H1 (cell line): Measurements from ENCODE around the gene RNF182. TPM values are rescaled to one million over a fixed set of nuclear protein-coding genes. Genes with fewer than 3 reads are reported as not detected.

ENCODE experiments used
- ASH2L ChIP-seq: fragments of 200-600, 300-600 bp; sonication (generic); IDR thresholded peaks from one replicate; pipeline ENCODE4 v1.7.1; 2017; ENCODE audit warnings: low read length
- BACH1 ChIP-seq: IDR thresholded peaks from 2 replicates; pipeline ENCODE4 v1.6.1; 2012; ENCODE audit warnings: low read length, improper control_type of control experiment
- CEBPB ChIP-seq: IDR thresholded peaks from 2 replicates; pipeline ENCODE4 v1.6.1; 2012; ENCODE audit warnings: low read depth, low read length
- EGR1 ChIP-seq: IDR thresholded peaks from 2 replicates; pipeline ENCODE4 v1.6.1; 2011; ENCODE audit warnings: low read depth, low read length, borderline replicate concordance
- HDAC2 ChIP-seq, 2 experiments: fragments of 300-600 bp in 1 of 2; sonication (generic) in 1 of 2; IDR thresholded peaks; 2 replicates each; pipeline ENCODE4 v1.6.1; 2011 to 2012; ENCODE audit warnings: low read depth in 2 of 2, low read length in 2 of 2, mild to moderate bottlenecking in 2 of 2, moderate library complexity in 2 of 2, borderline replicate concordance in 1 of 2, inconsistent platforms in 1 of 2
- JUND ChIP-seq: IDR thresholded peaks from 2 replicates; pipeline ENCODE4 v1.6.1; 2011; ENCODE audit warnings: mild to moderate bottlenecking, improper control_type of control experiment, low read length
- KDM1A ChIP-seq: fragments of 200-600, 300-600 bp; sonication (generic); IDR thresholded peaks from 2 replicates; pipeline ENCODE4 v1.7.1; 2016; ENCODE audit warnings: mild to moderate bottlenecking, low read length, borderline replicate concordance
- KDM5A ChIP-seq: fragments of 200-600 bp; IDR thresholded peaks from 2 replicates; pipeline ENCODE4 v1.7.1; 2012; ENCODE audit warnings: mild to moderate bottlenecking, low read length, inconsistent platforms, mixed read lengths
- MAFK ChIP-seq: IDR thresholded peaks from 2 replicates; pipeline ENCODE4 v1.6.1; 2012; ENCODE audit warnings: low read depth, mild to moderate bottlenecking, improper control_type of control experiment, low read length
- RBBP5 ChIP-seq: IDR thresholded peaks from 2 replicates; pipeline ENCODE4 v1.7.1; 2012; ENCODE audit warnings: low read depth, mild to moderate bottlenecking, inconsistent platforms, low read length, moderate library complexity, borderline replicate concordance
- SRF ChIP-seq: IDR thresholded peaks from 2 replicates; pipeline ENCODE4 v1.6.1; 2011; ENCODE audit warnings: mild to moderate bottlenecking, low read depth, low read length, moderate library complexity
- TEAD4 ChIP-seq: IDR thresholded peaks from 2 replicates; pipeline ENCODE4 v1.6.1; 2012; ENCODE audit warnings: low read depth, low read length, inconsistent platforms, mixed read lengths
- polyA plus RNA-seq, 7 experiments: library from polyadenylated mRNA; depleted of rRNA in 3 of 7; stranded (reverse) in 5 of 7; unstranded in 2 of 7; fragments of >200 nt in 5 of 7; fragments of 200-250 nt in 2 of 7; gene quantifications; 1 replicate in 5 of 7; 2 replicates in 1 of 7; 4 replicates in 1 of 7; pipeline versions ENCODE4 v1.2.1 to v1.2.3, GENCODE V29; 2011 to 2013; ENCODE audit warnings: missing spikeins in 2 of 7, mixed read lengths in 2 of 7
- total RNA-seq: library from RNA; stranded (reverse); fragmentation: NEBNext Ultra II Directional; extraction: Animal tissue kit (Norgen Biotek cat#: 25700); gene quantifications from 2 replicates; pipeline ENCODE4 v1.2.1, GENCODE V29; 2021
- TF ChIP-seq, protein P1 (sequence below): fragments of 300-600 bp; sonication (generic); IDR thresholded peaks from 2 replicates; pipeline ENCODE4 v1.7.1; 2012; ENCODE audit warnings: low read length, moderate library complexity, mild to moderate bottlenecking, inconsistent platforms; ENCODE audit not compliant: insufficient replicate concordance

RNF182 gene
- total and polyA plus RNA-seq, 2 of the 8 experiments (the other 6 are each of a cell fraction or from before 2014, with no cell fraction given) = 6.2 to 10.7 TPM

DNA sequence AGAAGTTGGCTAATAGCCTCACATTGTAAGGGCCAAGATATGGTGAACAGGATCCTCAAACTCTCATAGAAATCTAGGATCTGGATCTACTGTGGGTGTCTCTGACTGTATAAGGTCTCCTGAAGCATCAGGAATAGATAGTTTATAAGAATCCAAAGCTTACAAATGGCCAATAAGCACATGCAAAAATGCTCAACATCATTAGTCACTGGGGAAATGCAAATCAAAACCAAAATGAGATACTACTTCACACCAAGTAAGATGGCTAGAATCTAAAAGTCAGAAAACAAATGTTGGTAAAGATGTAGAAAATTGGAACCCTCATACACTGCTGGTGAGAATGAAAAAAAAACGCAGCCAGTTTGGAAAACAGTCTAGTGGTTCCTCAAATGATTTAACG lies 14.3 kb upstream of the RNF182 start (continued):
- TF ChIP-seq, protein P1, sequence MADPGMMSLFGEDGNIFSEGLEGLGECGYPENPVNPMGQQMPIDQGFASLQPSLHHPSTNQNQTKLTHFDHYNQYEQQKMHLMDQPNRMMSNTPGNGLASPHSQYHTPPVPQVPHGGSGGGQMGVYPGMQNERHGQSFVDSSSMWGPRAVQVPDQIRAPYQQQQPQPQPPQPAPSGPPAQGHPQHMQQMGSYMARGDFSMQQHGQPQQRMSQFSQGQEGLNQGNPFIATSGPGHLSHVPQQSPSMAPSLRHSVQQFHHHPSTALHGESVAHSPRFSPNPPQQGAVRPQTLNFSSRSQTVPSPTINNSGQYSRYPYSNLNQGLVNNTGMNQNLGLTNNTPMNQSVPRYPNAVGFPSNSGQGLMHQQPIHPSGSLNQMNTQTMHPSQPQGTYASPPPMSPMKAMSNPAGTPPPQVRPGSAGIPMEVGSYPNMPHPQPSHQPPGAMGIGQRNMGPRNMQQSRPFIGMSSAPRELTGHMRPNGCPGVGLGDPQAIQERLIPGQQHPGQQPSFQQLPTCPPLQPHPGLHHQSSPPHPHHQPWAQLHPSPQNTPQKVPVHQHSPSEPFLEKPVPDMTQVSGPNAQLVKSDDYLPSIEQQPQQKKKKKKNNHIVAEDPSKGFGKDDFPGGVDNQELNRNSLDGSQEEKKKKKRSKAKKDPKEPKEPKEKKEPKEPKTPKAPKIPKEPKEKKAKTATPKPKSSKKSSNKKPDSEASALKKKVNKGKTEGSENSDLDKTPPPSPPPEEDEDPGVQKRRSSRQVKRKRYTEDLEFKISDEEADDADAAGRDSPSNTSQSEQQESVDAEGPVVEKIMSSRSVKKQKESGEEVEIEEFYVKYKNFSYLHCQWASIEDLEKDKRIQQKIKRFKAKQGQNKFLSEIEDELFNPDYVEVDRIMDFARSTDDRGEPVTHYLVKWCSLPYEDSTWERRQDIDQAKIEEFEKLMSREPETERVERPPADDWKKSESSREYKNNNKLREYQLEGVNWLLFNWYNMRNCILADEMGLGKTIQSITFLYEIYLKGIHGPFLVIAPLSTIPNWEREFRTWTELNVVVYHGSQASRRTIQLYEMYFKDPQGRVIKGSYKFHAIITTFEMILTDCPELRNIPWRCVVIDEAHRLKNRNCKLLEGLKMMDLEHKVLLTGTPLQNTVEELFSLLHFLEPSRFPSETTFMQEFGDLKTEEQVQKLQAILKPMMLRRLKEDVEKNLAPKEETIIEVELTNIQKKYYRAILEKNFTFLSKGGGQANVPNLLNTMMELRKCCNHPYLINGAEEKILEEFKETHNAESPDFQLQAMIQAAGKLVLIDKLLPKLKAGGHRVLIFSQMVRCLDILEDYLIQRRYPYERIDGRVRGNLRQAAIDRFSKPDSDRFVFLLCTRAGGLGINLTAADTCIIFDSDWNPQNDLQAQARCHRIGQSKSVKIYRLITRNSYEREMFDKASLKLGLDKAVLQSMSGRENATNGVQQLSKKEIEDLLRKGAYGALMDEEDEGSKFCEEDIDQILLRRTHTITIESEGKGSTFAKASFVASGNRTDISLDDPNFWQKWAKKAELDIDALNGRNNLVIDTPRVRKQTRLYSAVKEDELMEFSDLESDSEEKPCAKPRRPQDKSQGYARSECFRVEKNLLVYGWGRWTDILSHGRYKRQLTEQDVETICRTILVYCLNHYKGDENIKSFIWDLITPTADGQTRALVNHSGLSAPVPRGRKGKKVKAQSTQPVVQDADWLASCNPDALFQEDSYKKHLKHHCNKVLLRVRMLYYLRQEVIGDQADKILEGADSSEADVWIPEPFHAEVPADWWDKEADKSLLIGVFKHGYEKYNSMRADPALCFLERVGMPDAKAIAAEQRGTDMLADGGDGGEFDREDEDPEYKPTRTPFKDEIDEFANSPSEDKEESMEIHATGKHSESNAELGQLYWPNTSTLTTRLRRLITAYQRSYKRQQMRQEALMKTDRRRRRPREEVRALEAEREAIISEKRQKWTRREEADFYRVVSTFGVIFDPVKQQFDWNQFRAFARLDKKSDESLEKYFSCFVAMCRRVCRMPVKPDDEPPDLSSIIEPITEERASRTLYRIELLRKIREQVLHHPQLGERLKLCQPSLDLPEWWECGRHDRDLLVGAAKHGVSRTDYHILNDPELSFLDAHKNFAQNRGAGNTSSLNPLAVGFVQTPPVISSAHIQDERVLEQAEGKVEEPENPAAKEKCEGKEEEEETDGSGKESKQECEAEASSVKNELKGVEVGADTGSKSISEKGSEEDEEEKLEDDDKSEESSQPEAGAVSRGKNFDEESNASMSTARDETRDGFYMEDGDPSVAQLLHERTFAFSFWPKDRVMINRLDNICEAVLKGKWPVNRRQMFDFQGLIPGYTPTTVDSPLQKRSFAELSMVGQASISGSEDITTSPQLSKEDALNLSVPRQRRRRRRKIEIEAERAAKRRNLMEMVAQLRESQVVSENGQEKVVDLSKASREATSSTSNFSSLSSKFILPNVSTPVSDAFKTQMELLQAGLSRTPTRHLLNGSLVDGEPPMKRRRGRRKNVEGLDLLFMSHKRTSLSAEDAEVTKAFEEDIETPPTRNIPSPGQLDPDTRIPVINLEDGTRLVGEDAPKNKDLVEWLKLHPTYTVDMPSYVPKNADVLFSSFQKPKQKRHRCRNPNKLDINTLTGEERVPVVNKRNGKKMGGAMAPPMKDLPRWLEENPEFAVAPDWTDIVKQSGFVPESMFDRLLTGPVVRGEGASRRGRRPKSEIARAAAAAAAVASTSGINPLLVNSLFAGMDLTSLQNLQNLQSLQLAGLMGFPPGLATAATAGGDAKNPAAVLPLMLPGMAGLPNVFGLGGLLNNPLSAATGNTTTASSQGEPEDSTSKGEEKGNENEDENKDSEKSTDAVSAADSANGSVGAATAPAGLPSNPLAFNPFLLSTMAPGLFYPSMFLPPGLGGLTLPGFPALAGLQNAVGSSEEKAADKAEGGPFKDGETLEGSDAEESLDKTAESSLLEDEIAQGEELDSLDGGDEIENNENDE = no peak
- TF ChIP-seq HDAC2 (IDR thresholded peaks at IDR 0.05; ENCODE audit: borderline replicate concordance in 1 of 2, low read depth in 2 of 2, low read length in 2 of 2) (no peak), KDM5A (no peak), ASH2L (no peak), CEBPB (no peak), BACH1 (no peak), KDM1A (no peak), TEAD4 (no peak), EGR1 (no peak), JUND (no peak), RBBP5 (no peak), SRF (no peak), MAFK (no peak)
